Common myeloid progenitor, CD34-positive (primary cell): Measurements from ENCODE around the gene CYTH1.

Source experiments
- CTCF ChIA-PET: fragments of 350-600 bp; sonication (Branson Sonifier 250); formaldehyde crosslinking; loops from one replicate; lab custom pipeline; 2021; ENCODE audit warnings: antibody characterized with exemption; lab: Charles Lee
- POLR2A ChIA-PET: fragments of 350-600 bp; sonication (Branson Sonifier 250); formaldehyde crosslinking; loops from one replicate; lab custom pipeline; 2021; ENCODE audit warnings: antibody characterized with exemption; lab: Charles Lee
- DNase-seq, 3 donors: peaks; one replicate each; pipeline versions ENCODE4 v3.0.0 to v3.0.0-alpha.2; 2013
- H3K27ac ChIP-seq, 2 experiments: 1 replicate in 1 of 2; 2 replicates in 1 of 2; pipeline ENCODE4 v1.7.0; 2013; ENCODE audit warnings: inconsistent platforms in 2 of 2, low read length in 2 of 2, mild to moderate bottlenecking in 2 of 2, low read depth in 1 of 2, moderate library complexity in 1 of 2; ENCODE audit not compliant: severe bottlenecking in 2 of 2, insufficient read depth in 1 of 2, poor library complexity in 1 of 2
- H3K27me3 ChIP-seq, 5 experiments: replicated peaks in 2 of 5; 1 replicate in 3 of 5; 2 replicates in 2 of 5; pipeline versions ENCODE4 v1.6.1 to v1.7.0; 2013; ENCODE audit warnings: low read length in 4 of 5, mild to moderate bottlenecking in 2 of 5, moderate library complexity in 2 of 5, inconsistent platforms in 1 of 5; ENCODE audit not compliant: insufficient read depth in 5 of 5, control insufficient read depth in 4 of 5
- H3K36me3 ChIP-seq, 4 experiments: 1 replicate in 2 of 4; 2 replicates in 2 of 4; pipeline versions ENCODE4 v1.6.1 to v1.7.0; 2013; ENCODE audit warnings: low read length in 3 of 4, control low read depth in 1 of 4, mild to moderate bottlenecking in 1 of 4; ENCODE audit not compliant: control insufficient read depth in 4 of 4, insufficient read depth in 4 of 4
- H3K4me1 ChIP-seq, 4 experiments: 1 replicate in 3 of 4; 2 replicates in 1 of 4; pipeline versions ENCODE4 v1.6.1 to v1.7.1; 2013; ENCODE audit warnings: low read length in 3 of 4, mild to moderate bottlenecking in 3 of 4, control low read depth in 1 of 4, inconsistent platforms in 1 of 4, moderate library complexity in 1 of 4; ENCODE audit not compliant: control insufficient read depth in 4 of 4, insufficient read depth in 4 of 4; ENCODE audit errors: control extremely low read depth in 1 of 4
- H3K4me3 ChIP-seq, 7 experiments: 1 replicate in 4 of 7; 2 replicates in 3 of 7; pipeline versions ENCODE4 v1.5.1 to v1.7.0; 2013; ENCODE audit warnings: mild to moderate bottlenecking in 7 of 7, low read length in 6 of 7, moderate library complexity in 6 of 7, inconsistent platforms in 2 of 7, low read depth in 2 of 7, control low read depth in 1 of 7; ENCODE audit not compliant: insufficient read depth in 4 of 7, control insufficient read depth in 1 of 7; ENCODE audit errors: extremely low read depth in 1 of 7
- H3K9me3 ChIP-seq, 5 experiments: 1 replicate in 4 of 5; 2 replicates in 1 of 5; pipeline versions ENCODE4 v1.6.1 to v1.7.1; 2013; ENCODE audit warnings: low read length in 4 of 5, mild to moderate bottlenecking in 2 of 5, inconsistent platforms in 1 of 5, low read depth in 1 of 5, moderate library complexity in 1 of 5; ENCODE audit not compliant: control insufficient read depth in 4 of 5, insufficient read depth in 2 of 5; ENCODE audit errors: control extremely low read depth in 1 of 5
- WGBS: methylation state at CpG from one replicate; pipeline ENCODE4 v1.1.5; 2013; ENCODE audit not compliant: insufficient coverage; 5-methylcytosine and 5-hydroxymethylcytosine counted together

The CYTH1 gene

DNA sequence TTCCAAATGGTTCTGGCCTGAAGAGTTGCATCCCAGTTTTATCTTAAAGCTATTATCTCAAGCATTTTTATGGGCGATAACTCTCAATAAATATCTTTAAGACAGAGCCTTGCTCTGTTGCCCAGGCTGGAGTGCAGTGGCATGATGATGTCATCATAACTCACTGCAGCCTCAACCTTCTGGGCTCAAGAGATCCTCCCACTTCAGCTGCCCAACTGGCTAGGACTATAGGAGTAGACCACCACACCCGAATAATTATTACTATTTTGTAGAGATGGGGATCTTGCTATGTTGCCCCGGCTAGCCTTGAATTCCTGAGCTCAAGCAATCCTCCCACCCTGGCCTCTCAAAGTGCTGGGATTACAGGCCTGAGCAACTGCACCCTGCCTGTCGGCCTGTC, 26.1 kb upstream of the CYTH1 start:
- no peaks in the 10 kb centered on the region for H3K27me3 ChIP-seq
- DNase-seq: no peak
- no peaks in the 10 kb centered on the region for H3K9me3 ChIP-seq
- H3K4me3 ChIP-seq: no peak overlapping the region
- POLR2A ChIA-PET: interaction anchor here (0.9 kb wide), 1 partner anchor 11 kb away, joined by 6 read pairs; no protein-coding TSS in a partner anchor
- CTCF ChIA-PET: interaction anchor here (1.0 to 2.3 kb wide), 6 partner anchors 9 to 364 kb away, joined by 3 to 8 read pairs (median 4); no protein-coding TSS in a partner anchor
- 80% methylated on average over 1 of the region's 4 CpGs for WGBS
- no peak overlapping the region for H3K27ac ChIP-seq
- peaks cover 0 to 14% (median 5%) of the 10 kb centered on the region in 4 experiments for H3K4me1 ChIP-seq
- H3K36me3 ChIP-seq: peaks cover 20 to 88% (median 67%) of the 10 kb centered on the region in 4 experiments

DNA sequence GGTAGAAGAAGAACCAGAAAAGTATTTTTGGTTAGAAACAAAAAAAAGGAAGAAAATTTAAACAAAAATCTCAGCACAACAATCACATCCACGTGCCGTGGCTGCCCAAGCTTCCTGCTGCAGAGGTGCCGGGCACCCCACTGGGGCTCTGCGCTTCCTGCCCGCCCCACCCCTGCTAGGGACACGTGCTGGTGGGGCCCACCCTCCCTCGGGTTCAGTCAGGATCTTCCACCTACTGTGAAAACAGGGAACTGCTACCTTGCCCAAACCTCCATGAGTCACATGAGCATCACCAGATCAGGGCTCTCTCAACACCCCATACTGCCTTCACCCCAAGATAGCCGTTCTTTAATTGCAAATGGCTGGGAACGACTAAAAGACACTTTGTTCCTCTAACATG, 24.4 kb upstream of the CYTH1 start:
- H3K4me1 ChIP-seq: peaks cover 0 to 14% (median 5%) of the 10 kb centered on the region in 4 experiments
- CTCF ChIA-PET: interaction anchor here (1.1 to 2.3 kb wide), 3 partner anchors 8 to 22 kb away, joined by 5 to 8 read pairs (median 5); no protein-coding TSS in a partner anchor
- H3K9me3 ChIP-seq: no peaks in the 10 kb centered on the region
- peaks cover 16 to 88% (median 65%) of the 10 kb centered on the region in 4 experiments for H3K36me3 ChIP-seq
- no peak overlapping the region for H3K4me3 ChIP-seq
- DNase-seq: peak; percentile 61 to 82 (median 73)
- WGBS: 18% methylated on average over 6 of the region's 9 CpGs
- H3K27me3 ChIP-seq: no peaks in the 10 kb centered on the region
- POLR2A ChIA-PET: interaction anchor here (0.6 kb wide), 1 partner anchor 110 kb away, joined by 4 read pairs; no protein-coding TSS in a partner anchor
- no peak overlapping the region for H3K27ac ChIP-seq

DNA sequence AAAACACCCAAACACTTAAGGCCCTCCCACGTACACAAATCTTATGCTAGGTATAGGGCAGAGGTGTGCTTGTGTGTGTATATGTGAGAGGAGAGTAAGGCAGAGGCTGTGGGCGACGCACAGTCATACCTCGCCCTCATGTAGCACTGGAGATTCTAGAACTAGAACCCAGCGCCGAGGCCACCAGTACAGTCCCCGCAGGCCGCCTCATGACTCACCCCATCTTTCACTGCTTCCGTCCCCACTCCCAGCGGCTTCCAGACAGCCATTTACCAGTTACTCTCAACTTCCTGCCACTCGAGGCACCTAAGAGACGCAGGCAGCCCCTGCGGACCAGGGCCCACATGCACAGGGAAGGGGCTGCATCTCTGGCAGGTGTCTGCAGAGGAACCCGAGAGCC, 23.2 kb upstream of the CYTH1 start:
- no peaks in the 10 kb centered on the region for H3K9me3 ChIP-seq
- no peak for DNase-seq
- H3K4me3 ChIP-seq: no peak overlapping the region
- ChIA-PET CTCF (interaction anchor here (0.9 to 1.3 kb wide), 4 partner anchors 14 to 22 kb away, joined by 3 to 5 read pairs (median 4); no protein-coding TSS in a partner anchor), POLR2A (no interaction called here)
- no peak overlapping the region for H3K27ac ChIP-seq
- H3K4me1 ChIP-seq: peaks cover 0 to 14% (median 5%) of the 10 kb centered on the region in 4 experiments
- WGBS: 96% methylated on average over 12 of the region's 14 CpGs
- H3K27me3 ChIP-seq: no peaks in the 10 kb centered on the region
- peaks cover 16 to 86% (median 65%) of the 10 kb centered on the region in 4 experiments for H3K36me3 ChIP-seq

DNA sequence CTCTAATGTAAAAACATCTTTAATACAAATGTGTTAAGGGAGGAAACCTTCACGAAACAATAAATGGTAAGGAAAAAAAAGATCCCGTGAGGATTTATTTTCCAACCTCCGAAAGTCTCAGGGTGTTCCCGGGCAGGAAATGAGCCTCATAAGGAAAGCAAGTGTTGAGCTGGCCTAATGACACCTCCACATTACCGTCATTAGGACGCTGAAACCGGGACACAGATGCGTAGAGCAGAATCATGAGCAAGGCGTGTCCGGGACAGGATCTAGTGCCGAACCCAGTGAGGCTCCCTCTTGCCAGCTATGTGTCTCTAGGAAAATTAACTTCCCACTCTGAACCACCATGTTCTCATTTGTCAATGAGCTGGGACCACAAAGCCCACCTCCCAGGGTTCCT, 22.7 kb upstream of the CYTH1 start:
- Histone ChIP-seq H3K27ac (no peak overlapping the region), H3K4me1 (peaks cover 0 to 14% (median 5%) of the 10 kb centered on the region in 4 experiments), H3K9me3 (no peaks in the 10 kb centered on the region), H3K36me3 (peaks cover 13 to 85% (median 64%) of the 10 kb centered on the region in 4 experiments), H3K4me3 (no peak overlapping the region), H3K27me3 (no peaks in the 10 kb centered on the region)
- DNase-seq: no peak
- ChIA-PET POLR2A (interaction anchor here (0.5 to 0.7 kb wide), 2 partner anchors 90 to 289 kb away, joined by 3 to 4 read pairs; no protein-coding TSS in a partner anchor), CTCF (interaction anchor here (0.9 to 1.3 kb wide), 4 partner anchors 15 to 39 kb away, joined by 3 to 4 read pairs (median 4); no protein-coding TSS in a partner anchor)
- 92% methylated on average over 10 of the region's 11 CpGs for WGBS

DNA sequence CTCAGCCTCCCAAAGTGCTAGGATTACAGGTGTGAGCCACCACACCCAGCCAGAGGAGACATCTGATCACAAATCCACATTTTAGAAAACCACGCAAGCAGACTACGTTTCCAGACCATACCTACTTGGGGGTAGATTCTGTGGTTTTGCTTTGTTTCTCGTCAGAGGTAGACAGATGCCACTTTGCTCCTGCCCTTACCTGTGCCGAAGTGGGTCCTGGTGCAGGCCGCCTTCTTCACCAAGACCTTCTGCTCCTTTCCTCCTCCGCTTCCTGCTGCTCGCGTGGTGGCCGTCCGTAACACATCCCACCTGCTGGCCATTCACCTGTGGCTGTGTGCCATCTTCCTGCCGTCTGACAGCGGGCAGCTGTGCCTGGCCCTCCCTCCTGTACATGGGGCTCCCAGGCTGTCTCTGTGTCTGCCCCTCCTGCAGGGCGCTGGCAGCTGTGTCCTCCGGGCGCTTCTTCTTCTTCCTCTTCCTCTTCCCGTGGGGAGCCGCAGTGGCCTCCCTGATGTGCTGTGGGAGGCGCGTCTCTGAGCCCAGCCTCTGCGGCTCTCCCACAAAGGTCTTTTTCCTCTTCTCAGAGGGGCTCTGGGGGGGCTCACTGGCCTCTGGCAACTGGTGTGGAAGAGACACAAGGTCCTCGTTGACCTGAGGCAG, 21.2 kb upstream of the CYTH1 start:
- ChIA-PET CTCF (interaction anchor here (1.3 to 4.4 kb wide), 3 partner anchors 15 to 38 kb away, joined by 3 to 14 read pairs (median 3); no protein-coding TSS in a partner anchor), POLR2A (interaction anchor here (0.8 kb wide), 1 partner anchor 81 kb away, joined by 3 read pairs; no protein-coding TSS in a partner anchor)
- peaks cover 13 to 87% (median 66%) of the 10 kb centered on the region in 4 experiments for H3K36me3 ChIP-seq
- no peaks in the 10 kb centered on the region for H3K27me3 ChIP-seq
- peaks cover 0 to 14% (median 5%) of the 10 kb centered on the region in 4 experiments for H3K4me1 ChIP-seq
- no peaks in the 10 kb centered on the region for H3K9me3 ChIP-seq
- no peak overlapping the region for H3K4me3 ChIP-seq
- 77% methylated on average over 20 of the region's 21 CpGs for WGBS
- DNase-seq: no peak
- no peak overlapping the region for H3K27ac ChIP-seq

DNA sequence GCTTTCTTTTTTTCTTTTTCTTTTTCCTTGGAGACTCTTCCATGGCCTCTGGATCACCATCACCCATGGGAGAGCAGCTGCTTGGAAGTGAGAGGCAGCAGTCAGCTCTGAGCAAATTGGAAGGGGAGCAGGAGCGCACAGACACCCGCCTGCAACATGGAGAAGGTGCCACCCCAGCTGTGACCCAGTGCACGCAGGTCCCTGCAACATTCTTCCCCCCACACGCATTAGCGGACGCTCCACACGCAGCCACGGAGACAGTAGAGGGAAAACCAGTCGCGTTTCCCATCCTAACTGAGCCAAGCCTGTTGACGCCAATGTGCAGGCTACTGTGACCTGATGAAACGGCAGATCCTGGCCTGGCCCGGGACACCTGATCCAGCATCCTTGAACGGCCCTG, 20.4 kb upstream of the CYTH1 start:
- H3K4me3 ChIP-seq: no peak overlapping the region
- CTCF ChIA-PET: interaction anchor here (4.4 kb wide), 1 partner anchor 16 kb away, joined by 14 read pairs; no protein-coding TSS in a partner anchor
- peaks cover 0 to 14% (median 5%) of the 10 kb centered on the region in 4 experiments for H3K4me1 ChIP-seq
- WGBS: 95% methylated on average over 13 of the region's 14 CpGs
- H3K36me3 ChIP-seq: peaks cover 16 to 88% (median 67%) of the 10 kb centered on the region in 4 experiments
- POLR2A ChIA-PET: no interaction called here
- no peak for DNase-seq
- no peak overlapping the region for H3K27ac ChIP-seq
- no peaks in the 10 kb centered on the region for H3K27me3 ChIP-seq
- H3K9me3 ChIP-seq: no peaks in the 10 kb centered on the region
